Mesothelial cell of epicardium (in vitro differentiated cells): ENCODE measurements around the gene TPP2. TPM values are rescaled to one million over a fixed set of nuclear protein-coding genes. Genes with fewer than 3 reads are reported as not detected.

ENCODE experiments used
- DNase-seq, 2 experiments: peaks; one replicate each; pipeline ENCODE4 v3.0.0; 2021; ENCODE audit warnings: low spot score in 2 of 2; ENCODE audit not compliant: unreplicated experiment in 2 of 2
- H3K27ac Mint-ChIP-seq: 2 replicates; pipeline ENCODE4 v1.8.0; 2021; ENCODE audit warnings: mixed read lengths
- H3K27me3 Mint-ChIP-seq: 2 replicates; pipeline ENCODE4 v1.8.0; 2021; ENCODE audit warnings: low read depth, mixed read lengths
- H3K36me3 Mint-ChIP-seq: 2 replicates; pipeline ENCODE4 v1.8.0; 2021; ENCODE audit warnings: mixed read lengths
- H3K4me1 Mint-ChIP-seq: 2 replicates; pipeline ENCODE4 v1.8.0; 2021; ENCODE audit warnings: mixed read lengths
- H3K4me3 Mint-ChIP-seq: 2 replicates; pipeline ENCODE4 v1.8.0; 2021; ENCODE audit warnings: mild to moderate bottlenecking, moderate library complexity, mixed read lengths
- H3K9me3 Mint-ChIP-seq: 2 replicates; pipeline ENCODE4 v1.8.0; 2021; ENCODE audit warnings: mixed read lengths
- total RNA-seq: library from RNA; stranded (reverse); gene quantifications from 3 replicates; pipeline ENCODE4 v1.2.1, GENCODE V29; 2021
- TF ChIP-seq, protein P1 (sequence below): fragments of 200-600 bp; sonication (generic); IDR thresholded peaks from one replicate; pipeline ENCODE4 v1.5.0; 2021; ENCODE audit warnings: antibody characterized with exemption; ENCODE audit not compliant: unreplicated experiment

Gene TPP2
- total RNA-seq: 44.6 to 54.2 TPM (median 45.4 TPM) in 3 replicates

DNA sequence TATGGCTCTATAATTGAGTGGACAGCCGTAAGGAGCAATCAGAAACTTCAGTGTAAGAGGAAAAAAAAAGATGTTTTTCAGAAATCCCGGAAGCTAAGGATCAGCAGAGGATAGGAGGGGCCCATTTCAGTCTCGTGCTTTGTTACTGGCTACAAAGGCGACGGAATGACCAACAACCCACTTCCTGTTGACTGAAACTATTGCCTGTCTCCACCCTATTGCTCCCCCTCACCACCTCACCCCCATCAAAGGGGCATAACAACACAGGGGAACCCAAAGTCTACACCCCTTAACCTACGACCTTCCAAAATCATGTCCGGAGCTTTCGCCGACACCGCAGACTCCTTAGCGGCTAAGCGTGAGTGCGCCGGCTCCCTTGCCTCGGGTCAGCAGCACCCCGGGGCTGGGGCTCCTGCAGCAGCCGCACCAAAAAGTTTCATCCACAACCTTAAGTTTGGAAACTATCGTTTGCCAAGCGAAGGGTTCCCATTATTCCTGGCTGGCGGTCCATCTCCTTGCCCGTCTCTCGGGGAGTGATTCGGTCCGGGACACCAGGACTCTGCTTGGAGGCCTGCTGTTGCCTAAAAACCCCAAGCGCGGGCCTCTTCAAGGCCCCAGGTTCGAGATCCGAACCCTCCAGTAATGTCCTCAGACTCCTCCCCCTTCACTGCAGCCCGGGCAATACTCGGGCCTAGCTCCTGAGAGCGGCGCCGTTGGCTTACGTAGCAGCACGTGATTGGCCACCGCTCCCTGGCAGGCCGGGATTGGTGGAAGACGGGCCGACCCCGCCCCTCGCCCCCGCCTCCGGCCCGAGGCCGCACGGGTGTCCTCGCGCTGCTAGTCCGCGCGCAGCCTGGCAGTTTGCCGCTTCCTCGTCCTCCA is at the start of gene TPP2:
Gene TPP2, plus strand, starts transcription at position 840 of the 882 bp plus-strand sequence. CDS start 53 bp downstream, outside the sequence.
- H3K27ac Mint-ChIP-seq: peak within 1 kb of the TSS; percentile 99
- no peaks in the 10 kb centered on the region for H3K9me3 Mint-ChIP-seq
- H3K4me3 Mint-ChIP-seq: peak within 1 kb of the TSS; percentile 91
- no peaks in the 10 kb centered on the region for H3K36me3 Mint-ChIP-seq
- TF ChIP-seq, protein P1, sequence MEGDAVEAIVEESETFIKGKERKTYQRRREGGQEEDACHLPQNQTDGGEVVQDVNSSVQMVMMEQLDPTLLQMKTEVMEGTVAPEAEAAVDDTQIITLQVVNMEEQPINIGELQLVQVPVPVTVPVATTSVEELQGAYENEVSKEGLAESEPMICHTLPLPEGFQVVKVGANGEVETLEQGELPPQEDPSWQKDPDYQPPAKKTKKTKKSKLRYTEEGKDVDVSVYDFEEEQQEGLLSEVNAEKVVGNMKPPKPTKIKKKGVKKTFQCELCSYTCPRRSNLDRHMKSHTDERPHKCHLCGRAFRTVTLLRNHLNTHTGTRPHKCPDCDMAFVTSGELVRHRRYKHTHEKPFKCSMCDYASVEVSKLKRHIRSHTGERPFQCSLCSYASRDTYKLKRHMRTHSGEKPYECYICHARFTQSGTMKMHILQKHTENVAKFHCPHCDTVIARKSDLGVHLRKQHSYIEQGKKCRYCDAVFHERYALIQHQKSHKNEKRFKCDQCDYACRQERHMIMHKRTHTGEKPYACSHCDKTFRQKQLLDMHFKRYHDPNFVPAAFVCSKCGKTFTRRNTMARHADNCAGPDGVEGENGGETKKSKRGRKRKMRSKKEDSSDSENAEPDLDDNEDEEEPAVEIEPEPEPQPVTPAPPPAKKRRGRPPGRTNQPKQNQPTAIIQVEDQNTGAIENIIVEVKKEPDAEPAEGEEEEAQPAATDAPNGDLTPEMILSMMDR: no peak
- H3K27me3 Mint-ChIP-seq: no peaks in the 10 kb centered on the region
- H3K4me1 Mint-ChIP-seq: peaks cover 34% of the 10 kb centered on the region
- DNase-seq: peak; percentile 98 to 100

DNA sequence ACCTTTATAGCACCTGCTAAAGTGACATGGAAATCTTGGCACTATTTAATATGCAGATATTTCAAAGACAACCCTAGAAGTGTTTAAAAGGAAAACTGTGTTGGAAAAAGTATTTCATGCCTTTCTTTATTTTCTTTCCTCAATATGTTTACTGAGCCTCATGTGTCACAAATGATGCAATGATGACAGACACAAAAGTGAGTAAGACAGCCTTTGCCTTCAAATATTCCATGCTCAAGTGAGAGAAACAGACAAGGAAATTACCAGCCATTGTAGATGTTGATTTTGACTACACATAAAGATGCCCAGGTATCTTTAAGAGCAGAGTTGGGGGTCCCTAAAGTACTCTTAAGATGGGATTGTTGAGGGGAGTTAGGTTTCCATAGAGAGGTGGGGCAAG is 48.0 kb upstream of the TPP2 start:
- Mint-ChIP-seq H3K27me3 (peaks cover 35% of the 10 kb centered on the region), H3K9me3 (peaks cover 5% of the 10 kb centered on the region), H3K27ac (no peak overlapping the region), H3K4me1 (no peaks in the 10 kb centered on the region), H3K4me3 (no peak overlapping the region), H3K36me3 (no peaks in the 10 kb centered on the region)
- no peak for DNase-seq
- TF ChIP-seq, protein P1: no peak

DNA sequence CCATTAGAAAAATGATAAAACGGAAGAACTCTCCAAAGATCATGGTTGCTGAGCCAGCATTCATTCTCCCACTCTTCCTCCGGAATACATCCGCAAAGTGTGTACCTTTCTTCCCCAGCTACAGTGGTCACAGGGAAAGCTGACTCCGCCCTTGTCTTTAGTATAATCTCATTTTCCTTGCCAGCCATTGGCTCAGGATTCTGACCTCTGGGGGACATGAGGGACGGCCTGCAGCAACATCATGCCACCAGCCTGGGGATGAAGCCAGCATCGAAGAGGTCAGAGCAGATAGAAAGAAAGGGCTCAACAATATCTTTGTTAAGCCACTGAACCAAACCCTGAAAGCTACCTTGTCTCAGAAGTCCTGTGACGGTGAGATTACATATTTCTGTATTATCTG is 46.3 kb upstream of the TPP2 start:
- H3K9me3 Mint-ChIP-seq: peaks cover 5% of the 10 kb centered on the region
- DNase-seq: no peak
- TF ChIP-seq, protein P1: no peak
- H3K27me3 Mint-ChIP-seq: peaks cover 26% of the 10 kb centered on the region
- H3K4me1 Mint-ChIP-seq: no peaks in the 10 kb centered on the region
- H3K27ac Mint-ChIP-seq: no peak overlapping the region
- H3K36me3 Mint-ChIP-seq: no peaks in the 10 kb centered on the region
- no peak overlapping the region for H3K4me3 Mint-ChIP-seq

DNA sequence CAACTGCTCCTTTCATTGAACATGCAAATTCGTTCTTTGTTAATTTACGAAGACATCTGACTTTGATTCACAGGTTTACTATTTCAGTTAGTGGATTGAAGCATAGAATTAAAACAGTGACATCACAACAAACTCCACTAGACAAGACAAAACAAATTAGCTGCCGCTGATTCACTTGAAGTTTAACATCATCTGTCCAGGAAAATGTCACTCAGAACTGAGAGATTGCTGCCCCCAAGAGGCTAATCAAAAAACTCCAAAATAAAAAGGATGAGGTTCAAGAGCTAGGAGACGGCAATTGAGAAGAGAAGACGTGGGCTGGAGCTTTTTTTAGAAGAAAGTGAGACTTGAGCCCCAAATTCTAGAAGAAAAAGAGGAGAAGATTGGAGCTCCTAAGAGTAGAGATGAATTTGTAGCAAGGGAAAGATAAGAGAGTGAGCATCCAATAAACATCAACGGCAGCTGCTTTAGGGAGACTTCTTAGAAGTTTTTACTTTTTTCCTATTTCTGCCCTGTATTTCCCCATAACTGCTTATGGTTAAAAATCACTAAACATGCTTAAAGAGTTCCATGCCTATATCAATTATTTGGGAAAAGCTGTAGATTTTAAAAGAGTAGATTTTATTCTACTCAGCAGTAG is 40.8 kb upstream of the TPP2 start:
- H3K27ac Mint-ChIP-seq: no peak overlapping the region
- H3K36me3 Mint-ChIP-seq: no peaks in the 10 kb centered on the region
- H3K9me3 Mint-ChIP-seq: peaks cover 6% of the 10 kb centered on the region
- TF ChIP-seq, protein P1: no peak
- H3K27me3 Mint-ChIP-seq: peaks cover 14% of the 10 kb centered on the region
- H3K4me1 Mint-ChIP-seq: no peaks in the 10 kb centered on the region
- no peak overlapping the region for H3K4me3 Mint-ChIP-seq
- no peak for DNase-seq

DNA sequence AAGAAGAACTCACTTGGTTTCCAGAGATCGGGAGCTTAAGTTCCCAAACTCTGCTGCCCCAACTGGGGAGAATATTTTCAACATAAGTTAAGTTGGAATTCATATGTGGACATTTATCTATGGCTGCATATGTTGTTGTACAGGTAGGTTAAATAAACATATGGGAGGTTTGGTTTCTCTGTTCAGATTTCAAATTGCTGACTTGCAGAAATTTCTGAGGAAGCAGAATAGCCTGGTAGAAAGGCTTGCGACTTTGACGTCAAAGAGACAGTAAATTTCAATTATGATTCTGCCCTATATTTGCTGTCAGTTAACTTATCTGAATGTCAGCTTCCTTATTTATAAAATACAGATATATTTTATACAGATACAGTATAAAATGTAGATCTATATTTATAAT is 40.0 kb upstream of the TPP2 start:
- Mint-ChIP-seq H3K27me3 (peaks cover 14% of the 10 kb centered on the region), H3K36me3 (no peaks in the 10 kb centered on the region), H3K9me3 (peaks cover 12% of the 10 kb centered on the region), H3K4me3 (no peak overlapping the region), H3K27ac (no peak overlapping the region), H3K4me1 (no peaks in the 10 kb centered on the region)
- TF ChIP-seq, protein P1: no peak
- DNase-seq: no peak
